Measurements from ENCODE around the gene OR2A12.

OR2A12 gene

DNA sequence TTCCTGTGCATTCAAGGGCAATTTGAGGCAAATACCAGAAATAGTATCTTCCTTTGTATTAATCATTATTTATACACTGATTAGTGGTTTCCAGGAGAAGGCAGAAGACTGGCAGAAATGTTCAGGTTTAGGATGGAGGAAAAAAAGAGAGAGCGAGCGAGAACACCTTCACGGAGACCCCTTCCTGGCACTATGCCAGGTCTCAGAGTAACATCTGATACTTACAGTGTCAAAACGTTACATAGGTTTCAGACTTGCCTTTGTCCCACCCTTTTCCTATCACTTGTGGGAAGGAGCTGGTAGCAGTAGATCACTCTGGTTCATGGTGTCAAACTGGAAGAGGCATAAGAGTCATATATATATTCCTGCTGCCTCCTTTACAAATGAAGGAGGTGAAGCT is 652 bp downstream of the OR2A12 start:
- H3K9ac ChIP-seq: no peak overlapping the region
- H3K27me3 ChIP-seq (ENCODE audit: insufficient read depth, low read depth): no peaks in the 10 kb centered on the region
- no peak overlapping the region for H3K4me3 ChIP-seq (IDR thresholded peaks at IDR 0.05; ENCODE audit: insufficient read depth, low read depth, low read length)
- H4K20me1 ChIP-seq (ENCODE audit: insufficient read depth): no peaks in the 10 kb centered on the region
- H3K4me1 ChIP-seq (ENCODE audit: low read depth, poor library complexity, severe bottlenecking): no peaks in the 10 kb centered on the region
- H3K4me2 ChIP-seq: no peak overlapping the region
- H3K36me3 ChIP-seq (ENCODE audit: insufficient read depth): no peaks in the 10 kb centered on the region
- no peak overlapping the region for H2AFZ ChIP-seq (ENCODE audit: low read depth)
- H3K79me2 ChIP-seq (ENCODE audit: insufficient read depth, low read depth): no peaks in the 10 kb centered on the region
- H3K27ac ChIP-seq: no peak overlapping the region
- no peak for TF ChIP-seq CTCF (conservative IDR thresholded peaks at IDR 0.05; ENCODE audit: low read depth, low read length)

GRCh38 chr7:144087230-144087629 is 1.2 kb downstream of the OR2A12 start:
- no peaks in the 10 kb centered on the region for H3K36me3 ChIP-seq (ENCODE audit: insufficient read depth)
- no peak for TF ChIP-seq CTCF (conservative IDR thresholded peaks at IDR 0.05; ENCODE audit: low read depth, low read length)

GRCh38 chr7:144090667-144091066 is 4.6 kb downstream of the OR2A12 start:
- H2AFZ ChIP-seq (ENCODE audit: low read depth): no peak overlapping the region

More at GRCh38 chr7:144087230-144087629, 1.2 kb downstream of the OR2A12 start:
- Histone ChIP-seq H3K9ac (no peak overlapping the region), H3K27ac (no peak overlapping the region), H3K4me2 (no peak overlapping the region), H3K79me2 (ENCODE audit: insufficient read depth, low read depth) (no peaks in the 10 kb centered on the region), H4K20me1 (ENCODE audit: insufficient read depth) (no peaks in the 10 kb centered on the region), H3K27me3 (ENCODE audit: insufficient read depth, low read depth) (no peaks in the 10 kb centered on the region), H3K4me1 (ENCODE audit: low read depth, poor library complexity, severe bottlenecking) (no peaks in the 10 kb centered on the region), H3K4me3 (IDR thresholded peaks at IDR 0.05; ENCODE audit: insufficient read depth, low read depth, low read length) (no peak overlapping the region), H2AFZ (ENCODE audit: low read depth) (no peak overlapping the region)

GRCh38 chr7:144098776-144099175 is 12.7 kb downstream of the OR2A12 start:
- no peak overlapping the region for H3K27ac ChIP-seq
- H3K27me3 ChIP-seq (ENCODE audit: insufficient read depth, low read depth): no peaks in the 10 kb centered on the region
- H3K9ac ChIP-seq: no peak overlapping the region
- H3K36me3 ChIP-seq (ENCODE audit: insufficient read depth): no peaks in the 10 kb centered on the region
- TF ChIP-seq CTCF (conservative IDR thresholded peaks at IDR 0.05; ENCODE audit: low read depth, low read length): no peak
- no peaks in the 10 kb centered on the region for H4K20me1 ChIP-seq (ENCODE audit: insufficient read depth)
- H3K4me1 ChIP-seq (ENCODE audit: low read depth, poor library complexity, severe bottlenecking): no peaks in the 10 kb centered on the region
- no peak overlapping the region for H3K4me3 ChIP-seq (IDR thresholded peaks at IDR 0.05; ENCODE audit: insufficient read depth, low read depth, low read length)
- H3K79me2 ChIP-seq (ENCODE audit: insufficient read depth, low read depth): no peaks in the 10 kb centered on the region
- no peak overlapping the region for H3K4me2 ChIP-seq
- no peak overlapping the region for H2AFZ ChIP-seq (ENCODE audit: low read depth)

More at GRCh38 chr7:144090667-144091066, 4.6 kb downstream of the OR2A12 start:
- Histone ChIP-seq H3K79me2 (ENCODE audit: insufficient read depth, low read depth) (no peaks in the 10 kb centered on the region), H3K4me1 (ENCODE audit: low read depth, poor library complexity, severe bottlenecking) (no peaks in the 10 kb centered on the region), H3K27me3 (ENCODE audit: insufficient read depth, low read depth) (no peaks in the 10 kb centered on the region), H3K4me2 (no peak overlapping the region), H3K4me3 (IDR thresholded peaks at IDR 0.05; ENCODE audit: insufficient read depth, low read depth, low read length) (no peak overlapping the region), H3K9ac (no peak overlapping the region), H3K27ac (no peak overlapping the region), H3K36me3 (ENCODE audit: insufficient read depth) (no peaks in the 10 kb centered on the region), H4K20me1 (ENCODE audit: insufficient read depth) (no peaks in the 10 kb centered on the region)
- no peak for TF ChIP-seq CTCF (conservative IDR thresholded peaks at IDR 0.05; ENCODE audit: low read depth, low read length)
